SU-DHL-6 (cell line): ENCODE data around the gene ATP2A3.

ENCODE experiments used
- CTCF ChIP-seq: fragments of 200-600 bp; sonication (generic); IDR thresholded peaks from one replicate; pipeline ENCODE4 v1.5.1; 2017; ENCODE audit warnings: antibody characterized with exemption, mild to moderate bottlenecking, low read length, moderate library complexity; ENCODE audit not compliant: insufficient read depth, poor library complexity, severe bottlenecking
- EZH2phosphoT487 ChIP-seq: fragments of 200-600 bp; sonication (generic), shearing (Covaris generic); conservative IDR thresholded peaks from 2 replicates; pipeline ENCODE4 v1.6.1; 2018; ENCODE audit warnings: mild to moderate bottlenecking, antibody characterized with exemption, low read length, moderate library complexity, mixed read lengths

GRCh38 chr17:3962965-3963236, 1.3 kb downstream of the ATP2A3 start:
- TF ChIP-seq CTCF (no peak), EZH2phosphoT487 (no peak)
